Liver (tissue), 3 donors: ENCODE measurements around the gene RPLP2.

Experiments
- HNF4G ChIP-seq: IDR thresholded peaks from 2 replicates; pipeline ENCODE4 v1.6.1; 2016; ENCODE audit warnings: antibody characterized with exemption
- RAD21 ChIP-seq, 2 donors: IDR thresholded peaks; 2 replicates each; pipeline ENCODE4 v1.6.1; 2016; ENCODE audit warnings: antibody characterized with exemption in 2 of 2, mild to moderate bottlenecking in 2 of 2
- TAF1 ChIP-seq: conservative IDR thresholded peaks from 2 replicates; pipeline ENCODE4 v1.6.1; 2016; ENCODE audit warnings: antibody characterized with exemption, mild to moderate bottlenecking
- YY1 ChIP-seq: IDR thresholded peaks from 2 replicates; pipeline ENCODE4 v1.6.1; 2016; ENCODE audit warnings: antibody characterized with exemption, mild to moderate bottlenecking
- TF ChIP-seq, protein P1 (sequence below): fragments of 150-350 bp; IDR thresholded peaks from 2 replicates; pipeline ENCODE4 v1.5.1; 2017; ENCODE audit warnings: improper control_type of control experiment, low read depth, low read length; ENCODE audit not compliant: missing input control
- donor health status: healthy.
- donor health status: healthy.

DNA sequence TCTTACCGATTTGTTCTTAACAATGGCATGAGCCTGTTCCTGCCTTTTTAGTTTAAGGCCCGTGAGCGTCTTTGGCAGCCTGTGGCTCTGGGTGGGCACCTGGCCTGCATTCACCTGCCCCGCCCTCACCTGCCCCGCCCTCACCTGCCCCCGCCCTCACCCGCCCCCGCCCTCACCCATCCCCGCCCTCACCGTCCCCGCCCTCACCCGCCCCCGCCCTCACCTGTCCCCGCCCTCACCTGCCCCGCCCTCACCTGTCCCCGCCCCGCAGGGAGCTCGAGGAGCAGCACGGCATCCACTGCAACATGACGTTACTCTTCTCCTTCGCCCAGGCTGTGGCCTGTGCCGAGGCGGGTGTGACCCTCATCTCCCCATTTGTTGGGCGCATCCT lies 46.7 kb upstream of the RPLP2 start:
- TF ChIP-seq YY1, result no peak
- TF ChIP-seq, protein P1, sequence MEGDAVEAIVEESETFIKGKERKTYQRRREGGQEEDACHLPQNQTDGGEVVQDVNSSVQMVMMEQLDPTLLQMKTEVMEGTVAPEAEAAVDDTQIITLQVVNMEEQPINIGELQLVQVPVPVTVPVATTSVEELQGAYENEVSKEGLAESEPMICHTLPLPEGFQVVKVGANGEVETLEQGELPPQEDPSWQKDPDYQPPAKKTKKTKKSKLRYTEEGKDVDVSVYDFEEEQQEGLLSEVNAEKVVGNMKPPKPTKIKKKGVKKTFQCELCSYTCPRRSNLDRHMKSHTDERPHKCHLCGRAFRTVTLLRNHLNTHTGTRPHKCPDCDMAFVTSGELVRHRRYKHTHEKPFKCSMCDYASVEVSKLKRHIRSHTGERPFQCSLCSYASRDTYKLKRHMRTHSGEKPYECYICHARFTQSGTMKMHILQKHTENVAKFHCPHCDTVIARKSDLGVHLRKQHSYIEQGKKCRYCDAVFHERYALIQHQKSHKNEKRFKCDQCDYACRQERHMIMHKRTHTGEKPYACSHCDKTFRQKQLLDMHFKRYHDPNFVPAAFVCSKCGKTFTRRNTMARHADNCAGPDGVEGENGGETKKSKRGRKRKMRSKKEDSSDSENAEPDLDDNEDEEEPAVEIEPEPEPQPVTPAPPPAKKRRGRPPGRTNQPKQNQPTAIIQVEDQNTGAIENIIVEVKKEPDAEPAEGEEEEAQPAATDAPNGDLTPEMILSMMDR, result no peak
- TF ChIP-seq TAF1, result no peak
- no peak for TF ChIP-seq RAD21 (IDR thresholded peaks at IDR 0.05)
- TF ChIP-seq HNF4G, result no peak
